ENCODE data around the gene PRCD.

PRCD gene

DNA sequence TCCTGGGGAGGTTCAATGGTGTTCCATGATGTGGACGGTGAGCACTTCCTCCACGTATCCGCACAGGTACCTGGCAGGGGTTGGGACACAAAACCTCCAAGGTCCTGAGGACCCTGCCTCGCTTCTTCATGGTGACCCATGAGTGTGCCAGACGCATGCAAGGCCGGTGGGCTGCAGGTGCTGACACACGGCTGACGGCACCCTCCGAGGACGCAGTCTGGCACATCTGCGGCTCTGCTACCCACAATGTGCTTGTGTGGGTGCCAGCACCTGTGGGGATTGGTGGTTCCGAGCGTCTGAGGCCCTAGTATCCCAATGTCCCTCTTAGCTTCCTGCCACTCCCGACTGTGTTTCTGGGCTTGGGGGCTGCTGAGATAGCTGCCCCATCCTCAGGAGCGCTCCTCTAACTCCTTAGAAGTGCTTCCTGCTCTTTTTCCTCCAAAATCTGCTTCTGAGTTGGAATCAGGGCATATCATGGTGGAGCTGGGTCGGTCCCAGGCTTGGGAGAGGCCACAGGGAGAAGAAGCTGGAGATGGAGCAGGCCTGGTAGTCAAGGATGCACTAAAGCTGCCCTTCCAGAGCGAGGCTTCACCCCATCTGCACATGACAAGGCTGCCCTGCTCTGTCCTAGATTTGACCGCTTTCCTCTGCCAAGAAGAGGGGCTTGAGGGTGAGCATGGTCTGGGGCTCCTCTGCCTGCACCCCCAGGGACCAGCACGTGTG is 3.9 kb upstream of the PRCD start:
- Histone ChIP-seq H3K36me3 (ENCODE audit: control insufficient read depth, insufficient read depth, low read length) (no peaks in the 10 kb centered on the region), H3K4me1 (peaks cover 7% of the 10 kb centered on the region), H2AFZ (no peak overlapping the region), H3K4me2 (ENCODE audit: low read length) (no peak overlapping the region), H3K9me3 (ENCODE audit: control insufficient read depth, low read length) (no peaks in the 10 kb centered on the region), H3K79me2 (no peaks in the 10 kb centered on the region), H3K27ac (no peak overlapping the region), H3K9ac (no peak overlapping the region), H3K27me3 (ENCODE audit: control insufficient read depth, insufficient read depth, low read length) (no peaks in the 10 kb centered on the region), H3K4me3 (ENCODE audit: low read depth, low read length) (no peak overlapping the region)
- TF ChIP-seq, protein P1, sequence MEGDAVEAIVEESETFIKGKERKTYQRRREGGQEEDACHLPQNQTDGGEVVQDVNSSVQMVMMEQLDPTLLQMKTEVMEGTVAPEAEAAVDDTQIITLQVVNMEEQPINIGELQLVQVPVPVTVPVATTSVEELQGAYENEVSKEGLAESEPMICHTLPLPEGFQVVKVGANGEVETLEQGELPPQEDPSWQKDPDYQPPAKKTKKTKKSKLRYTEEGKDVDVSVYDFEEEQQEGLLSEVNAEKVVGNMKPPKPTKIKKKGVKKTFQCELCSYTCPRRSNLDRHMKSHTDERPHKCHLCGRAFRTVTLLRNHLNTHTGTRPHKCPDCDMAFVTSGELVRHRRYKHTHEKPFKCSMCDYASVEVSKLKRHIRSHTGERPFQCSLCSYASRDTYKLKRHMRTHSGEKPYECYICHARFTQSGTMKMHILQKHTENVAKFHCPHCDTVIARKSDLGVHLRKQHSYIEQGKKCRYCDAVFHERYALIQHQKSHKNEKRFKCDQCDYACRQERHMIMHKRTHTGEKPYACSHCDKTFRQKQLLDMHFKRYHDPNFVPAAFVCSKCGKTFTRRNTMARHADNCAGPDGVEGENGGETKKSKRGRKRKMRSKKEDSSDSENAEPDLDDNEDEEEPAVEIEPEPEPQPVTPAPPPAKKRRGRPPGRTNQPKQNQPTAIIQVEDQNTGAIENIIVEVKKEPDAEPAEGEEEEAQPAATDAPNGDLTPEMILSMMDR (IDR thresholded peaks at IDR 0.05), result no peak

GRCh38 chr17:76536511-76537287 is 3.1 kb upstream of the PRCD start:
- Histone ChIP-seq H3K79me2 (no peaks in the 10 kb centered on the region), H3K4me3 (ENCODE audit: low read depth, low read length) (peak overlapping the region; percentile 44), H3K27me3 (ENCODE audit: control insufficient read depth, insufficient read depth, low read length) (no peaks in the 10 kb centered on the region), H3K27ac (peak overlapping the region; percentile 11), H3K9me3 (ENCODE audit: control insufficient read depth, low read length) (no peaks in the 10 kb centered on the region), H3K36me3 (ENCODE audit: control insufficient read depth, insufficient read depth, low read length) (no peaks in the 10 kb centered on the region), H3K9ac (no peak overlapping the region), H3K4me2 (ENCODE audit: low read length) (peak overlapping the region; percentile 64), H2AFZ (peak overlapping the region; percentile 75), H3K4me1 (peaks cover 9% of the 10 kb centered on the region)
- TF ChIP-seq, protein P1 (IDR thresholded peaks at IDR 0.05), result no peak

GRCh38 chr17:76537288-76537577 is 2.6 kb upstream of the PRCD start:
- TF ChIP-seq, protein P1 (IDR thresholded peaks at IDR 0.05), result no peak
- Histone ChIP-seq H3K79me2 (no peaks in the 10 kb centered on the region), H3K36me3 (ENCODE audit: control insufficient read depth, insufficient read depth, low read length) (no peaks in the 10 kb centered on the region), H3K9me3 (ENCODE audit: control insufficient read depth, low read length) (no peaks in the 10 kb centered on the region), H3K4me3 (ENCODE audit: low read depth, low read length) (peak overlapping the region; percentile 44), H3K4me1 (peaks cover 11% of the 10 kb centered on the region), H3K27me3 (ENCODE audit: control insufficient read depth, insufficient read depth, low read length) (no peaks in the 10 kb centered on the region), H3K27ac (peak overlapping the region; percentile 11), H3K4me2 (ENCODE audit: low read length) (peak overlapping the region; percentile 64), H3K9ac (no peak overlapping the region), H2AFZ (peak overlapping the region; percentile 75)

- Histone ChIP-seq H2AFZ (peak within 1 kb of the TSS; percentile 75), H3K4me2 (ENCODE audit: low read length) (peak within 1 kb of the TSS; percentile 64), H3K9ac (no peak within 1 kb of the TSS), H3K79me2 (no peaks in the 10 kb centered on the region), H3K27ac (peak within 1 kb of the TSS; percentile 11), H3K36me3 (ENCODE audit: control insufficient read depth, insufficient read depth, low read length) (no peaks in the 10 kb centered on the region), H3K27me3 (ENCODE audit: control insufficient read depth, insufficient read depth, low read length) (no peaks in the 10 kb centered on the region), H3K4me1 (peaks cover 16% of the 10 kb centered on the region), H3K9me3 (ENCODE audit: control insufficient read depth, low read length) (no peaks in the 10 kb centered on the region), H3K4me3 (ENCODE audit: low read depth, low read length) (peak within 1 kb of the TSS; percentile 44)
- TF ChIP-seq, protein P1 (IDR thresholded peaks at IDR 0.05), result no peak
These were observed 2.1 kb upstream of the PRCD start, which contains the start of gene CYGB for GRCh38 chr17:76537578-76538280. Gene CYGB (minus strand): TSS chr17:76537709. CDS start chr17:76537542, 167 bp downstream.
